Memory B cell (primary cell): ENCODE data around the gene CLTCL1.

Experiments
- ATAC-seq: fragments of 150-1000 bp; cut with Tn5 transposase; 2 replicates; pipeline ENCODE4 v1.10.0; 2021; ENCODE audit warnings: low read depth, mild to moderate bottlenecking, moderate library complexity
- DNase-seq, 2 donors: peaks; one replicate each; pipeline ENCODE4 v3.0.0; 2022; ENCODE audit warnings: low spot score in 2 of 2
- H3K27ac Mint-ChIP-seq: one replicate; pipeline ENCODE4 v1.8.0; 2022; ENCODE audit warnings: mild to moderate bottlenecking, moderate library complexity, mixed read lengths
- H3K27me3 Mint-ChIP-seq: one replicate; pipeline ENCODE4 v1.8.0; 2022; ENCODE audit warnings: mixed read lengths
- H3K36me3 Mint-ChIP-seq: one replicate; pipeline ENCODE4 v1.8.0; 2022; ENCODE audit warnings: mild to moderate bottlenecking, mixed read lengths
- H3K4me1 Mint-ChIP-seq: one replicate; pipeline ENCODE4 v1.8.0; 2022; ENCODE audit warnings: mixed read lengths
- H3K4me3 Mint-ChIP-seq: one replicate; pipeline ENCODE4 v1.8.0; 2022; ENCODE audit warnings: mild to moderate bottlenecking, moderate library complexity, mixed read lengths
- H3K9me3 Mint-ChIP-seq: one replicate; pipeline ENCODE4 v1.8.0; 2022; ENCODE audit warnings: mixed read lengths

CLTCL1 gene

DNA sequence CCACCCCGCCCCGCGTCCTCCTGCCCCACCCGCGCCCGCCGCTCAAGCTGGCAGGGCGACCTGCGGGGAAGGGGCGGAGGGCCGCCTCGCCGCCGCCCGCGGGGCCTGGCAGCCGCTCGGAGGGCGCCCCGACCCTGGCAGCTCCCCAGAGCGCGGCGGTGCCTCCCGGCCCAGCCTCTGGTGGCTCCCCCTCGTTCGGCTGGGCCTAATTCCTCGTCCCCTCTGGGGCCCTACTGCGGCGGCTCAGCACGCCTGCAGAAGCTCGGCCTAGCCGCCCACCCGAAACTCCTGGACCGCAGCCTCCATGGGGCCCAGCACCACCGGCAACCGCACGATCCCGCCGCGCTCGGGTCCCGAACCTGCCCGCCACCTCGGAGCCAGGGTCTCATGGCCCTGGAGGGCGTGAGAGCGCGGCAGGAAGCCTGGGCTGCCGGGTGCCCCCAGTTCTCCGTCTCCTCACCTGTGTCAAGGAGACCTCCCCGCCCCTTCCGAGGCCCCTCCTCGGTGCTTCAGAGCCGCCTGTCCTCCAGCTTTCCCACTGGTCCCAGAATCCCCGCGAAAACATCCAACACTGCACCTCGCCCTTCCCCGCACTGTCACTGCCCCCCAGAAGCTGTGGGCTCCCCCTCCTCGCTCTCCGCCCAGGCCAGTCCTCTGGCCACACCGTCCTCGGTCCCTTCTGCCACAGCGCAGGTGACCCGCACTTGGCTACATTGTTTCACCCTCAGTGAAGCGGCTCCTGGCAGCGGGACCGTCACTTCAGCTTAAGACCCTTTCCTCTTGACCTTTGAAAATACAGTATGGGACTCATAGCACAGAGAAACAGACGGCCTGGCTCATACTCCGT, 140.8 kb downstream of the CLTCL1 start:
- Mint-ChIP-seq H3K27ac (no peak overlapping the region), H3K4me3 (peak overlapping the region; percentile 71), H3K4me1 (peaks cover 6% of the 10 kb centered on the region), H3K9me3 (peaks cover 3% of the 10 kb centered on the region), H3K27me3 (peaks cover 23% of the 10 kb centered on the region), H3K36me3 (peaks cover 3% of the 10 kb centered on the region)
- ATAC-seq (no peak), DNase-seq (no peak)

- no peak within 1 kb of the TSS for H3K27ac Mint-ChIP-seq
- no peak for DNase-seq
- peaks cover 3% of the 10 kb centered on the region for H3K36me3 Mint-ChIP-seq
- H3K4me1 Mint-ChIP-seq = peaks cover 6% of the 10 kb centered on the region
- H3K9me3 Mint-ChIP-seq = peaks cover 3% of the 10 kb centered on the region
- peak within 1 kb of the TSS; percentile 71 for H3K4me3 Mint-ChIP-seq
- peaks cover 23% of the 10 kb centered on the region for H3K27me3 Mint-ChIP-seq
- no peak for ATAC-seq
These were observed 141.5 kb downstream of the CLTCL1 start, which contains the start of gene GSC2 for GRCh38 chr22:19149991-19150390. TSS of gene GSC2 (minus strand) at chr22:19150292. CDS start at chr22:19150283, 9 bp downstream.

DNA sequence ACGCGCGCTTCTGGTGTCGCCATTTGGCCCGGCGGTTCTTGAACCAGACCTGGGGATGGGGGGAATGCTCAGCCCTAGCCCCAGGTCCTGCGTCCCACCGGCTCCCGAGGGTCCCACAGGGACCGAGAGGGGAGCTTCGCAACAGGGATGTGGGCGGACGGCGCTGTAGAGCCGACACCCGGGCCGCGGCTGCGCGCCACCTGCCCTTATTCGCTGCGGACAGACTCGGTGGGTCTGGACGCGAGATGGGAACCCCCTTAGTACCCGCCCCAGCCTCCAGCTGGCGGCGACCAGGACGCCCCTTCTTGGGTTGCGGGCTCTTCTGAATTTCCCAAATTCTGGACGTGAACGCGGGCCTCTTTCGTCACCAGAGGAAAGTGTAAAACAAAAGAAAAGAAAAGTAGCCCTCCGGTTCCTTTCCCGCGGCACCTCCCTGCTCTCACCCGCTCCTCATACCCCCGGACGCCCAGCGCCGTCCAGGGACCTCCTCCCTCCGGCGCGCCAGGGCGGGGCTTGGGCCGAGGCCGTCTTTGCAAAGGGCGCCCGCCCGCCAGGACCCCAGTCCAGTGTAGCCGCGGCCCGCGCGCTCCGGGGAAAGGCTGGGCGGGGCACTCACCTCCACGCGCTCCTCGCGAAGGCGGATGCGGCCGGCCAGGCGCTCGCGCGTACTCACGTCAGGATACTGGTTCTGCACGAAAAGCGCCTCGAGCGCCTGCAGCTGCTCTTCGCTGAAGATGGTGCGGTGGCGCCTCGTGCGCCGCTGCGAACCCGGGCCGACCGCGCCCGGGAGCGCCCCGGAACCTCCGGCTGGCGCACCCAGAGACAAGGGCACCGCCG, 142.3 kb downstream of the CLTCL1 start:
- peaks cover 21% of the 10 kb centered on the region for H3K27me3 Mint-ChIP-seq
- peak in 1 of 2 donors; percentile 38 for DNase-seq
- peak overlapping the region; percentile 28 for H3K4me3 Mint-ChIP-seq
- peaks cover 8% of the 10 kb centered on the region for H3K4me1 Mint-ChIP-seq
- peaks cover 5% of the 10 kb centered on the region for H3K36me3 Mint-ChIP-seq
- H3K9me3 Mint-ChIP-seq = peaks cover 3% of the 10 kb centered on the region
- no peak overlapping the region for H3K27ac Mint-ChIP-seq
- ATAC-seq = peak; percentile 15

DNA sequence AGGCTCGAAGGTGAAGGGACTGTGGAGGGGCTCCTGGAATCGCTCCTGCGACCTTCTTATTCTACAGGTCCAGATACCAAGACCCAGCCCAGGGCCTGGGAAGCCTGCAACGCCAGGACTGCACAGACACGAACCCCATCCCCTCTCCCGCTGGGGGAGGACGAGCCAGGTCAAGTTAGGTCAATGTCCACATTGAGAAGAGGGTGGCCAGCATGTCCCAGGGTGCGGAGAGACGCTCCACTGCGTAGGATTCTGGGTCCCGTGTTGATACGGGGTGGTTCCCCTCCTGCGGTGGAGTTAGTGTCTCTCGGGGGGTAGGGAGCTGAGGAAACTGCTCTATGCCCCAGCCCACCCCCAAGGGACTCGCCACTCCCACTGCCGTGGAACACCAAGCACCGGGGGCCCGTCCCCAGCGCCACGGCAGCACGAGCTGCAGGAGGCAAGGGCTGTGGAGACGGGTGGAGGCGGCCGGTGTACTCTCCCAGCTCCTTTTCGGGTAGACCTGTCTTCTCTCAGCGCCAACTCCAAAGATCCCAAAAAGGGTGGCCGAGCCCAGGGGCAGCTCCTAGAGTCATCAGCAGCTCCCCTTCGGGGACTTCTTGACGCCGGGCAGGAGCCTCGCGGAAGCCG, 143.0 kb downstream of the CLTCL1 start:
- Mint-ChIP-seq H3K4me1 (peaks cover 13% of the 10 kb centered on the region), H3K27ac (no peak overlapping the region), H3K4me3 (no peak overlapping the region), H3K9me3 (peaks cover 3% of the 10 kb centered on the region), H3K36me3 (peaks cover 5% of the 10 kb centered on the region), H3K27me3 (peaks cover 18% of the 10 kb centered on the region)
- DNase-seq (no peak), ATAC-seq (no peak)

GRCh38 chr22:19147195-19147780, 144.2 kb downstream of the CLTCL1 start:
- Mint-ChIP-seq H3K4me3 (no peak overlapping the region), H3K4me1 (peaks cover 15% of the 10 kb centered on the region), H3K9me3 (peaks cover 3% of the 10 kb centered on the region), H3K27ac (no peak overlapping the region), H3K27me3 (peaks cover 13% of the 10 kb centered on the region), H3K36me3 (peaks cover 5% of the 10 kb centered on the region)
- ATAC-seq (no peak), DNase-seq (no peak)

DNA sequence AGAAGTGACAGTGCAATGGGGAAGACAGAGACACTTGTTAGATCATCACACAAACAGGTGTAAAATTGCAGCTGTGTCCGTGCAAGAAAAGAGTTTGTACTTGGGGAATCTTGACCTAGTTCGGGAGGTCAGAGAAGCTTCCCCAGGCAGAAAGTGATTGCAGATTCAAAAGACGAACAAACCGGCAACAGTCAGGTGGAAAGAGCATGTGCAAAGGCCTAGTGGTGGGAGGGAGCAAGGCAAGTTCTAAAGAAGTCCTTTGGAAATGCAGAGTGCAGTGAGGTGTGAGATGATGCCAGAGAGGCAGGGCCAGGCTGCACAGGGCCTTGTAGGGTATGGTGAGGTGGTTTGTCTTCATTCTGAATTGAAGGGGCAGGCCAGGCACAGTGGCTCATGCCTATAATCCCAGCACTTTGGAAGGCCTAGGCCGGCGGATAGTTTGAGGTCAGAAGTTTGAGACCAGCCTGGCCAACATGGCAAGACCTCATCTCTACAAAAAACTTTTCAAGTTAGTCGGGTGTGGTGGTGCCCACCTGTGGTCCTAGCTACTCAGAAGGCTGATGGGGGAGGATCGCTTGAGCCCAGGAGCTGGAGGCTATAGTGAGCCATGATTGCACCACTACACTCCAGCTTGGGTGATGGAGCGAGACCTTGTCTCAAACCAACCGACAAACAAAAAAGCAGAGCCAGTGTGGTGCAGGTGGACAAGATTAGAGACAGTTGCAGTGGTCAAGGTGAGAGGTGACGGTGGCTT, 145.1 kb downstream of the CLTCL1 start:
- ATAC-seq = no peak
- no peaks in the 10 kb centered on the region for H3K9me3 Mint-ChIP-seq
- no peak overlapping the region for H3K27ac Mint-ChIP-seq
- H3K36me3 Mint-ChIP-seq = peaks cover 2% of the 10 kb centered on the region
- no peak overlapping the region for H3K4me3 Mint-ChIP-seq
- no peak for DNase-seq
- peaks cover 7% of the 10 kb centered on the region for H3K27me3 Mint-ChIP-seq
- peaks cover 15% of the 10 kb centered on the region for H3K4me1 Mint-ChIP-seq

DNA sequence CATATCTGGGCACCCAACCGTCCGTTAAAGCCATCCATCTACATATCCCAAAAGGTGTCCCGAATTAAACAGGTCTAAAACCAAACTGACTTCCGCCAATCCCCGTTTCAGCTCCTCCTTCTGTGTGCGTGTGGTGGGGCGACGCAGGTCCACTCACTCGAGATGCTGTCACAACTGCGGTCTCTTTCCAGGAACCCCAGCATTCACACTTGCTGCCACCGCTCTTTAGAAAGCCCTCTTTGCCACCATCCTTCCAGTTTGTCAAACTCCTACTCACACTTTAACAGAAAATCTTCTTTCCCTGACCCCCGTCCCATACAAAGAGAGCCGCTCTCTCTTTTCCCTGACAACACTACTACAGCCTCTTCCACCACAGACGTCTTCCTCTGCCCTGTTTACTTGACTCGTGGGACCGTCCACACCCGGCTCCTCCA, 147.5 kb downstream of the CLTCL1 start:
- DNase-seq = no peak
- peak overlapping the region; percentile 99 for H3K27ac Mint-ChIP-seq
- ATAC-seq = peak; percentile 16
- peak overlapping the region; percentile 99 for H3K4me3 Mint-ChIP-seq
- peaks cover 9% of the 10 kb centered on the region for H3K36me3 Mint-ChIP-seq
- H3K27me3 Mint-ChIP-seq = no peaks in the 10 kb centered on the region
- H3K9me3 Mint-ChIP-seq = no peaks in the 10 kb centered on the region
- peaks cover 11% of the 10 kb centered on the region for H3K4me1 Mint-ChIP-seq

DNA sequence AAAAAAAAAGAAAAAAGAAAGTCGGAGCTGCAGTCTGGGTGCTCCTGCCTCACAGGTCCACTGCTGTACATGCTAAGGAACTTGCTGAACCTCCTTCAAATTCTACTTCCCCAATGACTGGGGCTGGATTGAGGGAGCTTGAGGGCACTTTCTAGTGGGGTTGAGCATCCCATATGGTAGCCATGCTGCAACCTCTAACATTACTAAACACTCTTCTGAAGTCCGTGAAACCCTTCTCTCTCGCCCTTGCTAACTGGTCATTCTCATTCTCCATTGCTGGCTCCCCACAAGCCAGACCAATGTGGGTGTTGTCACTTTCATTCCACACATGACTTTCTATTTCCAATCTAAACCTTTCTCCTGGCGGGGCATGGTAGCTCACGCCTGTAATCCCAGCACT, 148.3 kb downstream of the CLTCL1 start:
- Mint-ChIP-seq H3K27me3 (no peaks in the 10 kb centered on the region), H3K9me3 (no peaks in the 10 kb centered on the region), H3K4me1 (peaks cover 11% of the 10 kb centered on the region), H3K4me3 (peak overlapping the region; percentile 37), H3K36me3 (peaks cover 9% of the 10 kb centered on the region), H3K27ac (no peak overlapping the region)
- ATAC-seq = no peak
- DNase-seq = no peak

- Mint-ChIP-seq H3K36me3 (peaks cover 9% of the 10 kb centered on the region), H3K4me3 (peak overlapping the region; percentile 41), H3K27me3 (no peaks in the 10 kb centered on the region), H3K4me1 (peaks cover 11% of the 10 kb centered on the region), H3K27ac (no peak overlapping the region), H3K9me3 (no peaks in the 10 kb centered on the region)
- ATAC-seq (no peak), DNase-seq (no peak)
These were observed 149.1 kb downstream of the CLTCL1 start for GRCh38 chr22:19142394-19142793.

DNA sequence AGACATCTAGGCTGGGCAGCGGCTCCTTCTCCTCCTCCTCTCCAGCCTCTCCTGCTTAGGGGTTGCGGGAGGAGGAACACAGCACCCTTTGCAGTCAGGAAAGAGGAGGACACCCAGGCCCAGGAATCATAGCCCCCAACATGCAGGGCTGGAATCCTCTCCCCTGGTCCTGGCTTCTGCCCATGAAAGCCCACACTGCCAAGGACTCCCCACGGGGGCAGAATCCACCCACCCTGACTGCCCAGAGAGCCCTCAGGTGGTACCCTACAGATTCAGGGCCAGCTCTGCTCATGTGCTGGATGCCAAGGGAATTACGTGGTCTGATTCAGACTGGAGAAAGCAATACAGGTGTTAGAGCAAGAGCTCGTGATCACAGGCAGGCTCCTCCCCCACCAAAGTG, 151.5 kb downstream of the CLTCL1 start:
- Mint-ChIP-seq H3K4me3 (no peak overlapping the region), H3K4me1 (peaks cover 11% of the 10 kb centered on the region), H3K27ac (no peak overlapping the region), H3K36me3 (peaks cover 25% of the 10 kb centered on the region), H3K27me3 (no peaks in the 10 kb centered on the region), H3K9me3 (no peaks in the 10 kb centered on the region)
- DNase-seq = no peak
- ATAC-seq = no peak

DNA sequence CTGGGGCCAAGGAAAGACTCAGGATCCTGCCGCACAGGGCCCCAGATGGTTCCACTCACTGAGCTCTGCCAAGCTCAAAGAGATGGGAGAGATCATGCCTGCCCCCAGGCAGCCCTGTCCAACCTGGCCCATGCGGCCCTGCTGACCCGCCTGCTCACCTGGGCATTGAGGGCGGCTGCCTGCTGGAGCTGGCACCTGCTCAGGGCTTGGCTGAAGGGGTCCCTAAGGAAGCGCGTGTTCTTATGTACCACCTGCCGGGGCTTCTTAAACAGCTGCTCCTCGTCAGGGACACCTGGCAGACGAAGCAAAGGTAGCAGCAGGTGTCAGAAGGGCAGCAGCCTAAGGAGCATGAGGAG, 152.5 kb downstream of the CLTCL1 start:
- Mint-ChIP-seq H3K9me3 (no peaks in the 10 kb centered on the region), H3K27me3 (no peaks in the 10 kb centered on the region), H3K4me3 (no peak overlapping the region), H3K4me1 (peaks cover 7% of the 10 kb centered on the region), H3K27ac (no peak overlapping the region), H3K36me3 (peaks cover 27% of the 10 kb centered on the region)
- no peak for DNase-seq
- no peak for ATAC-seq

- H3K27me3 Mint-ChIP-seq = no peaks in the 10 kb centered on the region
- H3K36me3 Mint-ChIP-seq = peaks cover 27% of the 10 kb centered on the region
- H3K9me3 Mint-ChIP-seq = no peaks in the 10 kb centered on the region
- H3K27ac Mint-ChIP-seq = no peak overlapping the region
- peaks cover 5% of the 10 kb centered on the region for H3K4me1 Mint-ChIP-seq
- ATAC-seq = no peak
- H3K4me3 Mint-ChIP-seq = no peak overlapping the region
- no peak for DNase-seq
These were observed 153.1 kb downstream of the CLTCL1 start for GRCh38 chr22:19138217-19139000.
